H1 (cell line): Measurements from ENCODE around the gene RANBP3L. TPM values are rescaled to one million over a fixed set of nuclear protein-coding genes. Genes with fewer than 3 reads are reported as not detected.

ENCODE experiments used
- CTCF ChIA-PET: fragments of 300-600 bp; sonication (Branson Sonifier 250); formaldehyde crosslinking; loops from one replicate; lab custom pipeline; 2021; ENCODE audit not compliant: partially characterized antibody; lab: Charles Lee
- POLR2A ChIA-PET: fragments of 300-600 bp; sonication (Branson Sonifier 250); formaldehyde crosslinking; loops from one replicate; lab custom pipeline; 2021; ENCODE audit warnings: inconsistent platforms; ENCODE audit not compliant: partially characterized antibody; lab: Charles Lee
- DNase-seq, 2 experiments: peaks; one replicate each; pipeline versions ENCODE4 v3.0.0 to v3.0.0-alpha.2; 2010 to 2022; ENCODE audit warnings: low spot score in 2 of 2, low read depth in 1 of 2, mixed read lengths in 1 of 2
- FAIRE-seq: peaks from 2 replicates; lab custom pipeline; 2011; peaks lifted over from hg19 to GRCh38; lab: Jason Lieb, UNC
- H2AFZ ChIP-seq: 2 replicates; pipeline ENCODE4 v1.8.1; 2012; ENCODE audit warnings: low read length, inconsistent platforms
- H2AK5ac ChIP-seq: 2 replicates; pipeline ENCODE4 v1.6.1; 2013; ENCODE audit warnings: low read depth, low read length
- H2BK120ac ChIP-seq: replicated peaks from 2 replicates; pipeline ENCODE3; 2013; ENCODE audit warnings: low read depth, low read length, inconsistent platforms
- H2BK12ac ChIP-seq: 2 replicates; pipeline ENCODE4 v1.6.1; 2013; ENCODE audit warnings: low read depth, low read length
- H2BK15ac ChIP-seq: 2 replicates; pipeline ENCODE4 v1.6.1; 2013; ENCODE audit warnings: low read length
- H2BK20ac ChIP-seq: 2 replicates; pipeline ENCODE4 v1.6.1; 2013; ENCODE audit warnings: low read length
- H2BK5ac ChIP-seq: 2 replicates; pipeline ENCODE4 v1.6.1; 2013; ENCODE audit warnings: low read depth, low read length
- H3K14ac ChIP-seq: 2 replicates; pipeline ENCODE4 v1.6.1; 2013; ENCODE audit warnings: inconsistent platforms; ENCODE audit not compliant: insufficient read length
- H3K18ac ChIP-seq: 2 replicates; pipeline ENCODE4 v1.6.1; 2013; ENCODE audit warnings: low read length; ENCODE audit errors: extremely low read depth
- H3K23ac ChIP-seq: 2 replicates; pipeline ENCODE4 v1.6.1; 2013; ENCODE audit warnings: inconsistent platforms; ENCODE audit not compliant: insufficient read length
- H3K23me2 ChIP-seq: 2 replicates; pipeline ENCODE4 v1.6.1; 2013; ENCODE audit warnings: low read depth, low read length
- H3K27ac ChIP-seq: 2 replicates; pipeline ENCODE4 v1.6.1; 2011; ENCODE audit warnings: low read depth, low read length, inconsistent platforms
- H3K27me3 ChIP-seq, 4 experiments: replicated peaks in 1 of 4; 1 replicate in 1 of 4; 2 replicates in 3 of 4; pipeline versions ENCODE4 v1.6.1 to v1.8.1; 2011 to 2013; ENCODE audit warnings: low read length in 3 of 4, mild to moderate bottlenecking in 3 of 4, inconsistent platforms in 2 of 4, mixed read lengths in 2 of 4, moderate library complexity in 1 of 4; ENCODE audit not compliant: control insufficient read depth in 3 of 4, insufficient read depth in 3 of 4; ENCODE audit errors: extremely low read depth in 1 of 4
- H3K36me3 ChIP-seq, 4 experiments: 2 replicates each; pipeline versions ENCODE4 v1.6.1 to v1.8.1; 2011 to 2013; ENCODE audit warnings: mild to moderate bottlenecking in 4 of 4, low read length in 3 of 4, moderate library complexity in 2 of 4, control low read depth in 1 of 4, inconsistent platforms in 1 of 4; ENCODE audit not compliant: insufficient read depth in 4 of 4, control insufficient read depth in 2 of 4
- H3K4ac ChIP-seq: replicated peaks from 2 replicates; pipeline ENCODE3; 2013; ENCODE audit warnings: low read length, low read depth, mixed read lengths, inconsistent platforms; ENCODE audit not compliant: insufficient read length
- H3K4me1 ChIP-seq, 4 experiments: replicated peaks in 1 of 4; 1 replicate in 1 of 4; 2 replicates in 3 of 4; pipeline versions ENCODE4 v1.6.1 to v1.8.1; 2011 to 2013; ENCODE audit warnings: low read length in 3 of 4, inconsistent platforms in 2 of 4, mixed read lengths in 1 of 4; ENCODE audit not compliant: insufficient read depth in 4 of 4, control insufficient read depth in 3 of 4
- H3K4me2 ChIP-seq, 2 experiments: 2 replicates each; pipeline versions ENCODE4 v1.6.1 to v1.8.1; 2011 to 2013; ENCODE audit warnings: low read depth in 2 of 2, low read length in 2 of 2, control low read depth in 1 of 2, inconsistent platforms in 1 of 2, mild to moderate bottlenecking in 1 of 2; ENCODE audit not compliant: insufficient read depth in 1 of 2
- H3K4me3 ChIP-seq, 4 experiments: fragments of 200-600, 300-600 bp in 1 of 4; sonication (generic), shearing (Covaris generic), sonication (Bioruptor Twin) in 1 of 4; 2 replicates each; pipeline versions ENCODE4 v1.5.1 to v1.8.1; 2011 to 2016; ENCODE audit warnings: low read length in 4 of 4, low read depth in 3 of 4, control low read depth in 2 of 4, inconsistent platforms in 2 of 4, mild to moderate bottlenecking in 2 of 4, mixed read lengths in 1 of 4, moderate library complexity in 1 of 4; ENCODE audit not compliant: insufficient read depth in 2 of 4; ENCODE audit errors: extremely low read depth in 1 of 4
- H3K56ac ChIP-seq: replicated peaks from 2 replicates; pipeline ENCODE3; 2013; ENCODE audit warnings: low read depth, mild to moderate bottlenecking, mixed read lengths, low read length, inconsistent platforms; ENCODE audit not compliant: insufficient read length
- H3K79me1 ChIP-seq: 2 replicates; pipeline ENCODE4 v1.6.1; 2013; ENCODE audit warnings: low read depth, low read length, control low read depth
- H3K79me2 ChIP-seq, 2 experiments: 2 replicates each; pipeline versions ENCODE4 v1.6.1 to v1.8.1; 2012 to 2013; ENCODE audit warnings: low read length in 2 of 2, mild to moderate bottlenecking in 2 of 2, inconsistent platforms in 1 of 2; ENCODE audit not compliant: insufficient read depth in 2 of 2, control insufficient read depth in 1 of 2
- H3K9ac ChIP-seq, 4 experiments: replicated peaks in 1 of 4; 1 replicate in 1 of 4; 2 replicates in 3 of 4; pipeline versions ENCODE4 v1.6.1 to v1.8.1; 2011 to 2013; ENCODE audit warnings: low read depth in 3 of 4, low read length in 3 of 4, control low read depth in 2 of 4, mild to moderate bottlenecking in 2 of 4, moderate library complexity in 2 of 4, inconsistent platforms in 1 of 4; ENCODE audit errors: extremely low read depth in 1 of 4
- H3K9me3 ChIP-seq, 2 experiments: 2 replicates each; pipeline versions ENCODE4 v1.6.1 to v1.8.1; 2012 to 2013; ENCODE audit warnings: mild to moderate bottlenecking in 2 of 2, moderate library complexity in 2 of 2, control low read depth in 1 of 2, inconsistent platforms in 1 of 2, low read depth in 1 of 2, low read length in 1 of 2, mixed read lengths in 1 of 2; ENCODE audit not compliant: insufficient read depth in 2 of 2
- H4K20me1 ChIP-seq, 2 experiments: replicated peaks in 1 of 2; 2 replicates each; pipeline versions ENCODE3 to v1.8.1; 2011 to 2013; ENCODE audit warnings: inconsistent platforms in 2 of 2, low read length in 2 of 2, mild to moderate bottlenecking in 1 of 2; ENCODE audit not compliant: insufficient read depth in 2 of 2, control insufficient read depth in 1 of 2
- H4K5ac ChIP-seq: 2 replicates; pipeline ENCODE4 v1.6.1; 2013; ENCODE audit warnings: low read length, low read depth, mixed read lengths, inconsistent platforms; ENCODE audit not compliant: insufficient read length
- H4K8ac ChIP-seq: 2 replicates; pipeline ENCODE4 v1.8.0; 2013; ENCODE audit warnings: mild to moderate bottlenecking, moderate library complexity, low read length, inconsistent platforms; ENCODE audit not compliant: insufficient read depth; ENCODE audit errors: extremely low read depth
- H4K91ac ChIP-seq: replicated peaks from 2 replicates; pipeline ENCODE3; 2013; ENCODE audit warnings: low read length, mixed read lengths, inconsistent platforms; ENCODE audit not compliant: insufficient read length
- CBX5 ChIP-seq: fragments of 300-800, 300-1000 bp; sonication (generic); IDR thresholded peaks from 2 replicates; pipeline ENCODE4 v1.7.1; 2016; ENCODE audit warnings: antibody characterized with exemption, low read length, low read depth
- CEBPB ChIP-seq: IDR thresholded peaks from 2 replicates; pipeline ENCODE4 v1.6.1; 2012; ENCODE audit warnings: low read depth, low read length
- CREB1 ChIP-seq: IDR thresholded peaks from 2 replicates; pipeline ENCODE4 v1.6.1; 2012; ENCODE audit warnings: inconsistent platforms
- E2F6 ChIP-seq: IDR thresholded peaks from 2 replicates; pipeline ENCODE4 v1.6.1; 2012; ENCODE audit warnings: inconsistent platforms
- NRF1 ChIP-seq: IDR thresholded peaks from 2 replicates; pipeline ENCODE4 v1.6.1; 2011; ENCODE audit warnings: mild to moderate bottlenecking, low read depth, low read length, improper control_type of control experiment
- POLR2AphosphoS5 ChIP-seq: IDR thresholded peaks from 2 replicates; pipeline ENCODE4 v1.6.1; 2011; ENCODE audit warnings: low read depth, low read length
- RNF2 ChIP-seq: fragments of 200-900, 300-1000 bp; sonication (generic); IDR thresholded peaks from 2 replicates; pipeline ENCODE4 v1.7.1; 2016; ENCODE audit warnings: borderline replicate concordance, low read depth, mild to moderate bottlenecking, antibody characterized with exemption, low read length; ENCODE audit not compliant: poor library complexity, severe bottlenecking; ENCODE audit errors: missing control alignments
- SP1 ChIP-seq: IDR thresholded peaks from 2 replicates; pipeline ENCODE4 v1.6.1; 2011; ENCODE audit warnings: low read depth, low read length
- SP4 ChIP-seq: IDR thresholded peaks from 2 replicates; pipeline ENCODE4 v1.6.1; 2012; ENCODE audit warnings: low read length, inconsistent platforms
- TAF7 ChIP-seq: optimal IDR thresholded peaks from 2 replicates; pipeline ENCODE3; 2011; ENCODE audit warnings: low read depth, mild to moderate bottlenecking, inconsistent platforms, low read length, moderate library complexity, borderline replicate concordance
- TBP ChIP-seq: IDR thresholded peaks from 2 replicates; pipeline ENCODE4 v1.6.1; 2011; ENCODE audit warnings: low read depth, low read length, improper control_type of control experiment
- USF2 ChIP-seq: IDR thresholded peaks from 2 replicates; pipeline ENCODE4 v1.6.1; 2011; ENCODE audit warnings: low read length, improper control_type of control experiment
- WGBS, 2 experiments: shearing (Covaris generic) in 1 of 2; methylation state at CpG; one replicate each; pipeline versions ENCODE4 v1.1.6 to v1.1.7; 2013 to 2015; ENCODE audit warnings: low lambda C conversion rate in 2 of 2, mixed read lengths in 2 of 2, inconsistent platforms in 1 of 2, low coverage in 1 of 2, missing lambda C conversion rate in 1 of 2; ENCODE audit not compliant: insufficient replicate concordance in 2 of 2, insufficient coverage in 1 of 2, insufficient read length in 1 of 2; ENCODE audit errors: extremely low coverage in 1 of 2, missing lambda C conversion rate in 1 of 2; 5-methylcytosine and 5-hydroxymethylcytosine counted together
- polyA plus RNA-seq, 7 experiments: library from polyadenylated mRNA; depleted of rRNA in 3 of 7; stranded (reverse) in 5 of 7; unstranded in 2 of 7; fragments of >200 nt in 5 of 7; fragments of 200-250 nt in 2 of 7; gene quantifications; 1 replicate in 5 of 7; 2 replicates in 1 of 7; 4 replicates in 1 of 7; pipeline versions ENCODE4 v1.2.1 to v1.2.3, GENCODE V29; 2011 to 2013; ENCODE audit warnings: missing spikeins in 2 of 7, mixed read lengths in 2 of 7
- total RNA-seq: library from RNA; stranded (reverse); fragmentation: NEBNext Ultra II Directional; extraction: Animal tissue kit (Norgen Biotek cat#: 25700); gene quantifications from 2 replicates; pipeline ENCODE4 v1.2.1, GENCODE V29; 2021

Gene RANBP3L
- total and polyA plus RNA-seq, 2 of the 8 experiments (the other 6 are each of a cell fraction or from before 2014, with no cell fraction given): not detected

DNA sequence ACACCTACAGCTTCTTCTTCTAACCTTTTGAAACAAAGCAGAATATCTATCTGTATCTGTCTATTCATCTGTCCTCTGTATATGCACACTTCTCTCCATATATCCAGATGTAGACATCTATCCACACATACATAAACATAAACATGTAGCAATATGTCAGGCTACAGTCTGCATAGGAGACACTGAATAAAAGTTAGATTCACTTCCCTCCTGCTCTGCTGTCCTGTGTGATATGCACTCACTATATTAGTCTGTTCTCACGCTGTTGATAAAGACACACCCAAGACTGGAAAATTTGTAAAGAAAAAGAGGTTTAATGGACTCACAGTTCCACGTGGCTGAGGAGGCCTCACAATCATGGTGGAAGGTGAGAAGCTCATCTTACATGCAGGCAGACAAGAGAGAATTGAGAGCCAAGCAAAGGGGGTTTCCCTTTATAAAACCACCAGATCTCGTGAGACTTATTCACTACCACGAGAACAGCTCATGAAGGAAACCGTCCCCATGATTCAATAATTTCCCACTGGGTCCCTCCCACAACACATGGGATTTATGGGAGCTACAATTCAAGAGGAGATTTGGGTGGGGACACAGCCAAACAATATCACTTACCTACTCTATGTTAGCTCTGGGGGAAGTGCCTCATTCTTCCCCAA is 24.1 kb downstream of the RANBP3L start:
- CTCF ChIA-PET: interaction anchor here (1.0 to 7.2 kb wide), 4 partner anchors 12 to 418 kb away, joined by 4 to 46 read pairs (median 5); no protein-coding TSS in a partner anchor
- 84% methylated on average over 5 of the region's 5 CpGs; no CpG with 5 or more reads in 1 of the 2 experiments for WGBS, 2 experiments
- no peaks in the 10 kb centered on the region for H3K36me3 ChIP-seq
- no peak overlapping the region for H3K4ac ChIP-seq
- H3K9ac ChIP-seq: no peak overlapping the region
- FAIRE-seq (no peak), DNase-seq (no peak)
- H2AFZ ChIP-seq: no peak overlapping the region
- no peaks in the 10 kb centered on the region for H3K9me3 ChIP-seq
- H3K18ac ChIP-seq: no peak overlapping the region
- no peak overlapping the region for H2BK20ac ChIP-seq
- H4K8ac ChIP-seq: no peak overlapping the region
- POLR2A ChIA-PET: interaction anchor here (0.9 kb wide), 1 partner anchor 9 kb away, joined by 3 read pairs; no protein-coding TSS in a partner anchor
- H3K79me1 ChIP-seq: no peaks in the 10 kb centered on the region
- no peak overlapping the region for H2BK5ac ChIP-seq
- H3K23me2 ChIP-seq: no peaks in the 10 kb centered on the region
- H4K91ac ChIP-seq: no peak overlapping the region
- H3K27me3 ChIP-seq: no peaks in the 10 kb centered on the region; a peak in 1 of 7 replicates
- H2BK120ac ChIP-seq: no peak overlapping the region
- H3K4me2 ChIP-seq: no peak overlapping the region
- H2BK12ac ChIP-seq: no peak overlapping the region
- no peak overlapping the region for H3K4me3 ChIP-seq
- no peak overlapping the region for H4K5ac ChIP-seq
- H2AK5ac ChIP-seq: no peak overlapping the region
- H2BK15ac ChIP-seq: no peak overlapping the region
- H3K23ac ChIP-seq: no peak overlapping the region
- no peak overlapping the region for H3K27ac ChIP-seq
- no peaks in the 10 kb centered on the region for H4K20me1 ChIP-seq
- no peak overlapping the region for H3K14ac ChIP-seq
- no peak overlapping the region for H3K56ac ChIP-seq
- no peaks in the 10 kb centered on the region for H3K79me2 ChIP-seq
- peaks cover 0 to 4% (median 0%) of the 10 kb centered on the region in 4 experiments; a peak in 1 of 7 replicates for H3K4me1 ChIP-seq
- no peak for TF ChIP-seq CREB1
- TF ChIP-seq RNF2: no peak
- no peak for TF ChIP-seq TAF7
- no peak for TF ChIP-seq SP1
- TF ChIP-seq USF2: no peak
- TF ChIP-seq E2F6: no peak
- TF ChIP-seq CEBPB: no peak
- TF ChIP-seq NRF1: no peak
- no peak for TF ChIP-seq CBX5
- no peak for TF ChIP-seq TBP
- no peak for TF ChIP-seq POLR2AphosphoS5
- TF ChIP-seq SP4: no peak
